SK-N-SH (cell line): ENCODE data around the gene HOXC6. TPM values are rescaled to one million over a fixed set of nuclear protein-coding genes. Genes with fewer than 3 reads are reported as not detected.

ENCODE experiments used
- CTCF ChIA-PET: fragments of 300-600, 350-600 bp; formaldehyde crosslinking; extraction: SDS; loops from one replicate; lab custom pipeline; 2021; lab: Yijun Ruan, JAX
- POLR2A ChIA-PET: fragments of 350-600 bp; sonication (Branson Sonifier 250); formaldehyde crosslinking; extraction: SDS; loops from one replicate; lab custom pipeline; 2020; ENCODE audit warnings: antibody characterized with exemption, inconsistent platforms; lab: Yijun Ruan, JAX
- DNase-seq: peaks from one replicate; pipeline ENCODE4 v3.0.0; 2012
- H2AFZ ChIP-seq: fragments of 200-600 bp; sonication (generic); 2 replicates; pipeline ENCODE4 v1.8.1; 2016; ENCODE audit warnings: antibody characterized with exemption, mild to moderate bottlenecking, low read depth
- H3F3A ChIP-seq: fragments of 200-600 bp; sonication (generic); replicated peaks from 2 replicates; pipeline ENCODE3; 2016; ENCODE audit warnings: antibody characterized with exemption, mild to moderate bottlenecking; ENCODE audit not compliant: insufficient read depth
- H3K27ac ChIP-seq, 2 experiments: fragments of 200-500 bp in 1 of 2; fragments of 200-600 bp in 1 of 2; sonication (Bioruptor generic) in 1 of 2; sonication (generic), shearing (Covaris generic) in 1 of 2; 2 replicates each; pipeline versions ENCODE4 v1.5.1 to v1.6.1; 2014 to 2016; ENCODE audit warnings: low read depth in 2 of 2, inconsistent platforms in 1 of 2, low read length in 1 of 2, mild to moderate bottlenecking in 1 of 2, mixed read lengths in 1 of 2
- H3K27me3 ChIP-seq: fragments of 200-600 bp; sonication (generic), shearing (Covaris generic); 2 replicates; pipeline ENCODE4 v1.6.1; 2016; ENCODE audit warnings: mixed run types; ENCODE audit not compliant: insufficient read depth
- H3K36me3 ChIP-seq, 2 experiments: fragments of 200-500 bp in 1 of 2; fragments of 200-600 bp in 1 of 2; sonication (Bioruptor generic) in 1 of 2; sonication (generic) in 1 of 2; replicated peaks in 1 of 2; 2 replicates each; pipeline versions ENCODE3 to v1.5.1; 2014 to 2016; ENCODE audit warnings: low read length in 1 of 2, mild to moderate bottlenecking in 1 of 2; ENCODE audit not compliant: insufficient read depth in 2 of 2, control insufficient read depth in 1 of 2
- H3K4me1 ChIP-seq, 2 experiments: fragments of 200-500 bp in 1 of 2; fragments of 200-600 bp in 1 of 2; sonication (Bioruptor generic) in 1 of 2; sonication (generic), shearing (Covaris generic) in 1 of 2; 2 replicates each; pipeline versions ENCODE4 v1.5.1 to v1.6.1; 2014 to 2016; ENCODE audit warnings: low read depth in 1 of 2, low read length in 1 of 2, mixed run types in 1 of 2; ENCODE audit not compliant: insufficient read depth in 2 of 2, control insufficient read depth in 1 of 2
- H3K4me2 ChIP-seq: fragments of 200-600 bp; sonication (generic), shearing (Covaris generic); 2 replicates; pipeline ENCODE4 v1.6.1; 2017; ENCODE audit warnings: mixed run types
- H3K4me3 ChIP-seq, 2 experiments: fragments of 200-500 bp in 1 of 2; fragments of 200-600 bp in 1 of 2; sonication (Bioruptor generic) in 1 of 2; sonication (generic), shearing (Covaris generic) in 1 of 2; 2 replicates each; pipeline versions ENCODE4 v1.5.1 to v1.8.1; 2014 to 2016; ENCODE audit warnings: low read depth in 2 of 2, inconsistent platforms in 1 of 2, low read length in 1 of 2, mild to moderate bottlenecking in 1 of 2, mixed read lengths in 1 of 2, moderate library complexity in 1 of 2
- H3K79me2 ChIP-seq: fragments of 200-600 bp; sonication (generic); 2 replicates; pipeline ENCODE4 v1.8.1; 2017; ENCODE audit warnings: mild to moderate bottlenecking; ENCODE audit not compliant: insufficient read depth
- H3K9ac ChIP-seq: fragments of 200-600 bp; sonication (generic); 2 replicates; pipeline ENCODE4 v1.6.1; 2017; ENCODE audit warnings: mixed run types
- H3K9me2 ChIP-seq: fragments of 200-600 bp; sonication (generic); 2 replicates; pipeline ENCODE4 v1.6.1; 2017; ENCODE audit warnings: mixed run types
- H3K9me3 ChIP-seq: fragments of 200-600 bp; sonication (generic); 2 replicates; pipeline ENCODE4 v1.6.1; 2017; ENCODE audit warnings: mixed run types, mild to moderate bottlenecking, moderate library complexity
- H4K20me1 ChIP-seq: fragments of 200-600 bp; sonication (generic); 2 replicates; pipeline ENCODE4 v1.6.1; 2017; ENCODE audit warnings: mild to moderate bottlenecking, mixed run types; ENCODE audit not compliant: insufficient read depth
- CHD2 ChIP-seq: fragments of 150-350 bp; IDR thresholded peaks from 2 replicates; pipeline ENCODE4 v1.6.1; 2018; ENCODE audit warnings: low read length; ENCODE audit not compliant: partially characterized antibody
- EP300 ChIP-seq, 2 experiments: IDR thresholded peaks; 2 replicates each; pipeline versions ENCODE4 v1.4.0 to v1.6.1; 2012; ENCODE audit warnings: borderline replicate concordance in 1 of 2, low read depth in 1 of 2, low read length in 1 of 2
- FOXM1 ChIP-seq: IDR thresholded peaks from 2 replicates; pipeline ENCODE4 v1.4.0; 2012; ENCODE audit warnings: low read depth, mild to moderate bottlenecking
- GABPA ChIP-seq: IDR thresholded peaks from 2 replicates; pipeline ENCODE4 v1.4.0; 2012; ENCODE audit warnings: low read depth, mild to moderate bottlenecking
- GATA2 ChIP-seq: sonication (generic); formaldehyde crosslinking; IDR thresholded peaks from 2 replicates; pipeline ENCODE4 v1.5.0; 2020; ENCODE audit warnings: mild to moderate bottlenecking, missing genetic modification reagents
- MXI1 ChIP-seq: IDR thresholded peaks from 2 replicates; pipeline ENCODE4 v1.6.1; 2012; ENCODE audit warnings: mild to moderate bottlenecking, low read depth, low read length, improper control_type of control experiment
- NFIC ChIP-seq: IDR thresholded peaks from 2 replicates; pipeline ENCODE4 v1.4.0; 2012; ENCODE audit warnings: borderline replicate concordance
- NRF1 ChIP-seq: IDR thresholded peaks from 2 replicates; pipeline ENCODE4 v1.6.1; 2012; ENCODE audit warnings: low read depth, mild to moderate bottlenecking, low read length
- PBX3 ChIP-seq: IDR thresholded peaks from 2 replicates; pipeline ENCODE4; 2012
- RCOR1 ChIP-seq: fragments of 150-350 bp; IDR thresholded peaks from 2 replicates; pipeline ENCODE4 v1.6.1; 2017; ENCODE audit warnings: antibody characterized with exemption, low read length
- REST ChIP-seq: IDR thresholded peaks from 2 replicates; pipeline ENCODE4 v1.6.1; 2012; ENCODE audit warnings: mild to moderate bottlenecking, low read depth, low read length, moderate library complexity
- RFX5 ChIP-seq: IDR thresholded peaks from 2 replicates; pipeline ENCODE4 v1.6.1; 2012; ENCODE audit warnings: mild to moderate bottlenecking, improper control_type of control experiment, low read length
- RXRA ChIP-seq: IDR thresholded peaks from 2 replicates; pipeline ENCODE4 v1.4.0; 2012; ENCODE audit warnings: low read depth, mild to moderate bottlenecking, borderline replicate concordance
- SMC3 ChIP-seq: IDR thresholded peaks from 2 replicates; pipeline ENCODE4 v1.6.1; 2012; ENCODE audit warnings: low read depth, low read length, improper control_type of control experiment
- USF1 ChIP-seq: IDR thresholded peaks from 2 replicates; pipeline ENCODE4 v1.4.0; 2012; ENCODE audit warnings: low read depth, borderline replicate concordance
- YY1 ChIP-seq: IDR thresholded peaks from 2 replicates; pipeline ENCODE4 v1.4.0; 2012; ENCODE audit warnings: low read depth, mild to moderate bottlenecking
- WGBS: methylation state at CpG from one replicate; pipeline ENCODE4 v1.1.6; 2017; ENCODE audit warnings: low lambda C conversion rate; 5-methylcytosine and 5-hydroxymethylcytosine counted together
- polyA plus RNA-seq, 3 experiments: library from polyadenylated mRNA; depleted of rRNA; stranded (reverse); fragments of >200 nt; gene quantifications; 2 replicates each; pipeline ENCODE4 v1.2.3, GENCODE V29; 2012
- TF ChIP-seq, protein P1 (sequence below): IDR thresholded peaks from 2 replicates; pipeline ENCODE4 v1.4.0; 2012; ENCODE audit warnings: low read depth, borderline replicate concordance
- TF ChIP-seq, protein P2 (sequence below): IDR thresholded peaks from 2 replicates; pipeline ENCODE4 v1.4.0; 2012; ENCODE audit warnings: low read depth
- TF ChIP-seq, protein P3 (sequence below): fragments of 200-600 bp; sonication (generic); IDR thresholded peaks from 2 replicates; pipeline ENCODE4 v1.6.1; 2017; ENCODE audit warnings: antibody characterized with exemption, mild to moderate bottlenecking, moderate library complexity
- TF ChIP-seq, protein P4 (sequence below): fragments of 150-350 bp; IDR thresholded peaks from 2 replicates; pipeline ENCODE4 v1.6.1; 2017; ENCODE audit warnings: antibody characterized with exemption, low read length, low read depth, borderline replicate concordance

The HOXC6 gene
- polyA plus RNA-seq, 1 of the 3 experiments (the other 2 are of a cell fraction): 9.1 TPM

- no peak overlapping the region for H2AFZ ChIP-seq
- no peaks in the 10 kb centered on the region for H3K79me2 ChIP-seq
- no peaks in the 10 kb centered on the region for H4K20me1 ChIP-seq
- no peak overlapping the region for H3K9ac ChIP-seq
- no peaks in the 10 kb centered on the region for H3K9me3 ChIP-seq
- TF ChIP-seq YY1 (no peak), EP300 (IDR thresholded peaks at IDR 0.05; ENCODE audit: borderline replicate concordance in 1 of 2, low read depth in 1 of 2, low read length in 1 of 2) (no peak), GABPA (no peak), NFIC (no peak), FOXM1 (no peak), GATA2 (CRISPR knock-in tag) (no peak), PBX3 (no peak), MXI1 (no peak), RFX5 (no peak), REST (no peak), NRF1 (no peak), RCOR1 (no peak), SMC3 (no peak), USF1 (no peak), RXRA (no peak), CHD2 (no peak)
- TF ChIP-seq, protein P1, sequence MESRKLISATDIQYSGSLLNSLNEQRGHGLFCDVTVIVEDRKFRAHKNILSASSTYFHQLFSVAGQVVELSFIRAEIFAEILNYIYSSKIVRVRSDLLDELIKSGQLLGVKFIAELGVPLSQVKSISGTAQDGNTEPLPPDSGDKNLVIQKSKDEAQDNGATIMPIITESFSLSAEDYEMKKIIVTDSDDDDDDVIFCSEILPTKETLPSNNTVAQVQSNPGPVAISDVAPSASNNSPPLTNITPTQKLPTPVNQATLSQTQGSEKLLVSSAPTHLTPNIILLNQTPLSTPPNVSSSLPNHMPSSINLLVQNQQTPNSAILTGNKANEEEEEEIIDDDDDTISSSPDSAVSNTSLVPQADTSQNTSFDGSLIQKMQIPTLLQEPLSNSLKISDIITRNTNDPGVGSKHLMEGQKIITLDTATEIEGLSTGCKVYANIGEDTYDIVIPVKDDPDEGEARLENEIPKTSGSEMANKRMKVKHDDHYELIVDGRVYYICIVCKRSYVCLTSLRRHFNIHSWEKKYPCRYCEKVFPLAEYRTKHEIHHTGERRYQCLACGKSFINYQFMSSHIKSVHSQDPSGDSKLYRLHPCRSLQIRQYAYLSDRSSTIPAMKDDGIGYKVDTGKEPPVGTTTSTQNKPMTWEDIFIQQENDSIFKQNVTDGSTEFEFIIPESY: no peak
- TF ChIP-seq, protein P2, sequence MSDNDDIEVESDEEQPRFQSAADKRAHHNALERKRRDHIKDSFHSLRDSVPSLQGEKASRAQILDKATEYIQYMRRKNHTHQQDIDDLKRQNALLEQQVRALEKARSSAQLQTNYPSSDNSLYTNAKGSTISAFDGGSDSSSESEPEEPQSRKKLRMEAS: no peak
- TF ChIP-seq, protein P3, sequence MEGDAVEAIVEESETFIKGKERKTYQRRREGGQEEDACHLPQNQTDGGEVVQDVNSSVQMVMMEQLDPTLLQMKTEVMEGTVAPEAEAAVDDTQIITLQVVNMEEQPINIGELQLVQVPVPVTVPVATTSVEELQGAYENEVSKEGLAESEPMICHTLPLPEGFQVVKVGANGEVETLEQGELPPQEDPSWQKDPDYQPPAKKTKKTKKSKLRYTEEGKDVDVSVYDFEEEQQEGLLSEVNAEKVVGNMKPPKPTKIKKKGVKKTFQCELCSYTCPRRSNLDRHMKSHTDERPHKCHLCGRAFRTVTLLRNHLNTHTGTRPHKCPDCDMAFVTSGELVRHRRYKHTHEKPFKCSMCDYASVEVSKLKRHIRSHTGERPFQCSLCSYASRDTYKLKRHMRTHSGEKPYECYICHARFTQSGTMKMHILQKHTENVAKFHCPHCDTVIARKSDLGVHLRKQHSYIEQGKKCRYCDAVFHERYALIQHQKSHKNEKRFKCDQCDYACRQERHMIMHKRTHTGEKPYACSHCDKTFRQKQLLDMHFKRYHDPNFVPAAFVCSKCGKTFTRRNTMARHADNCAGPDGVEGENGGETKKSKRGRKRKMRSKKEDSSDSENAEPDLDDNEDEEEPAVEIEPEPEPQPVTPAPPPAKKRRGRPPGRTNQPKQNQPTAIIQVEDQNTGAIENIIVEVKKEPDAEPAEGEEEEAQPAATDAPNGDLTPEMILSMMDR: no peak
- TF ChIP-seq, protein P4, sequence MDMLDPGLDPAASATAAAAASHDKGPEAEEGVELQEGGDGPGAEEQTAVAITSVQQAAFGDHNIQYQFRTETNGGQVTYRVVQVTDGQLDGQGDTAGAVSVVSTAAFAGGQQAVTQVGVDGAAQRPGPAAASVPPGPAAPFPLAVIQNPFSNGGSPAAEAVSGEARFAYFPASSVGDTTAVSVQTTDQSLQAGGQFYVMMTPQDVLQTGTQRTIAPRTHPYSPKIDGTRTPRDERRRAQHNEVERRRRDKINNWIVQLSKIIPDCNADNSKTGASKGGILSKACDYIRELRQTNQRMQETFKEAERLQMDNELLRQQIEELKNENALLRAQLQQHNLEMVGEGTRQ: no peak
- peaks cover 4% of the 10 kb centered on the region for H3F3A ChIP-seq
- H3K4me2 ChIP-seq: no peak overlapping the region
- H3K9me2 ChIP-seq: no peaks in the 10 kb centered on the region
- no peak overlapping the region for H3K27ac ChIP-seq
- no peaks in the 10 kb centered on the region for H3K36me3 ChIP-seq
- no peaks in the 10 kb centered on the region for H3K27me3 ChIP-seq
- no peak overlapping the region for H3K4me3 ChIP-seq
- WGBS: 72% methylated on average over 3 of the region's 3 CpGs
- no peak for DNase-seq
- ChIA-PET CTCF (interaction anchor here (1.0 to 23.2 kb wide), 7 partner anchors 8 to 174 kb away, joined by 3 to 548 read pairs (median 8); partner anchors contain the start of genes HOXC4, HOXC5, HOXC6 and SMUG1), POLR2A (no interaction called here)
- peaks cover 0 to 33% of the 10 kb centered on the region in 2 experiments; a peak in 1 of 4 replicates for H3K4me1 ChIP-seq
Measured at GRCh38 chr12:54040648-54041047, 12.4 kb downstream of the HOXC6 start.
